ENCODE results near the gene USP30.

Gene USP30

GRCh38 chr12:109130297-109131153 is 78.1 kb downstream of the USP30 start:
- DNase-seq, result no peak

- DNase-seq, result no peak
Observed at GRCh38 chr12:109131154-109132050, 79.0 kb downstream of the USP30 start.

DNA sequence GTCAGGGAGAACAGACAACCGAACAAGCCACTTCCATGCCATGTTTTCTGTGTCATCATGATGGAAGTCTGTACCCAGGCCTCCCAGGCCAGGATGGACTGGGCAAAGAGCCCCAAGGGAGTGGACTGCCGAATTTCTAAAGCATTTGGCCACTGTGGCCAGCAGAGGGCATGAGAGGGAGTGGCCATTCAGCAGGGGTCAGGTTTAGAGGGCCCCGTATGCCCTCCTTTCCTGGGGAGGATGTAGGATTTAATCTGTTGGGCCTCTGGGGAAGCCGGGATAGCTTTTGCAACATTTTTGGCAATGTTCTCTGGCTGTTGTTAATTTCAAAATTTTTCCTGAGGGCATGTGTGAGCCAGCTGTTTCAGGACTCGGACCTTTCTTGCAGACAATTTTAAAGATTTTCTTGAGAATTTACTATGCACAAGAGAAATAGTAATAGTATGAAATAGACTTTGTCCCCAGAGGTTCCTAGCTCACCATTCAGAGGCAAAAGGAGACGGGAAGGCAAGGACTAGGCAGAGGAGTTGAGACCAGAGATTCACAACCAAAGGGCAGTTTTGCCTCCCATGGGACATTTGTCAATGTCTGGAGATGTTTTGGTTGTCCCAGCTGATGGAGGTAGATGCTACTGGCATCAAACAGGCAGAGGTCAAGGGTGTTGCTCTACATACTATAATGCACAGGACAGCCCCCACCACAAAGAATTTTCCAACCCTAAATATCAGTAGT is 82.0 kb downstream of the USP30 start:
- no peak for DNase-seq

- DNase-seq, result no peak
Observed at GRCh38 chr12:109137055-109137454, 84.7 kb downstream of the USP30 start.
